Adrenal gland (tissue), 5 donors: ENCODE results near the gene INCA1.

Experiments used
- CTCF ChIP-seq, 6 experiments: fragments of 450-650 bp in 4 of 6; fragments of 200-600 bp in 2 of 6; sonication (generic) in 1 of 6; IDR thresholded peaks; 1 replicate in 5 of 6; 2 replicates in 1 of 6; pipeline versions ENCODE4 v1.5.1 to v1.8.0; 2016 to 2021; ENCODE audit warnings: antibody characterized with exemption in 6 of 6, mild to moderate bottlenecking in 2 of 6, moderate library complexity in 1 of 6
- POLR2A ChIP-seq, 2 donors: fragments of 450-650 bp; IDR thresholded peaks; one replicate each; pipeline ENCODE4 v1.6.1; 2017; ENCODE audit warnings: antibody characterized with exemption in 2 of 2, mild to moderate bottlenecking in 2 of 2, moderate library complexity in 1 of 2
- donor health status: DM: no; HTN: no; CAD: no.

DNA sequence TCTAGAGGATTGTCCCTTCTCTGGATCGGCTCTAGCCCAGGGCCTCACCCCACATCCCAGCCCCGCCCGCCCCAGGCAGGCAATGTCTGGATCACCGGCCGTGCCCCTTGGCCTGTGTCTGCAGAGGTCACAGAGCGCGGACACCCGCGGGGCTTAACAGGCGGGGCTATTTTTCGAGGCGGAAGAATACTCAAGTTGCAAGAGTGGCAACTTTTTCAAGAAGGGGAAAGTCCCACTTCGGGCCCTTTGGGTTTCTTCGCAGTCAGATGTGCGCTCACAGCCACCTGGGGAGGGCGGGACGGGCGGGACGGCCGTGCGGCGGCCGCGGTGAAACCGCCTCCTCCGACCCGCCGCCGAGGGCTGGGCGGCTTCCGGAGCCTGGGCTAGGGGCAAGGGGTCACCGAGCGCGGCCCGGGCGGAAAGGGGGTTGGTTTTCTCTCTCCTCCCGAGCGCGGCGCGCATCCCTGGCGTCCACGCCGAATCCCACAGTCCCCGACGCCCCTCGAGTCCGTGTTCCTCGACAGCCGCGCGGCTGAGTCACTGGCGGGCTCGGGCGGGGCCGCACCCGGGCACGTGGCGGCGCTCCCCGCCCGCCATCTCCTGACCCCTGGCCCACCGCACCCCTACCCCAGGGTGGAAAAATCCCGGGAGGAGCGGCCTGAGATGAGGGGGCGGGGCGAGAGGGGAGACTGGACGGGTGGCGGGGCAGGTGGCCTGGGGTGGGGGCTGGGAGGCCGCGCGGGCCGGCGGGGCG, 47.8 kb downstream of the INCA1 start:
- TF ChIP-seq CTCF (IDR thresholded peaks at IDR 0.05) (no peak), POLR2A (IDR thresholded peaks at IDR 0.05) (peak in 1 of 2 donors; percentile 37)
